ENCODE results near the gene SLC47A2. TPM values are rescaled to one million over a fixed set of nuclear protein-coding genes. Genes with fewer than 3 reads are reported as not detected.

The SLC47A2 gene
- total and polyA plus RNA-seq, 2 donors (not counting 1 experiment from before 2014, with no cell fraction given) = not detected

GRCh38 chr17:19763416-19763815 is 47.0 kb upstream of the SLC47A2 start:
- no peaks in the 10 kb centered on the region for H4K20me1 ChIP-seq (ENCODE audit: control insufficient read depth, extremely low read depth, insufficient read depth, low read length)
- no peak overlapping the region for H3K9ac ChIP-seq (ENCODE audit: insufficient read depth, low read length)
- H3K4me2 ChIP-seq (ENCODE audit: extremely low read depth, insufficient read depth, low read length) = no peak overlapping the region
- TF ChIP-seq CTCF (conservative IDR thresholded peaks at IDR 0.05 in 1 of 2, IDR thresholded peaks at IDR 0.05 in 1 of 2; ENCODE audit: low read depth in 1 of 2, low read length in 2 of 2) (no peak), EZH2 (IDR thresholded peaks at IDR 0.05; ENCODE audit: low read length, missing control alignments) (no peak)
- no peaks in the 10 kb centered on the region for H3K36me3 ChIP-seq (ENCODE audit: control insufficient read depth, insufficient read depth, low read length)
- DNase-seq (ENCODE audit: low read depth in 2 of 2) = no peak
- no peak overlapping the region for H2AFZ ChIP-seq (ENCODE audit: low read length)
- no peaks in the 10 kb centered on the region for H3K9me3 ChIP-seq (ENCODE audit: control insufficient read depth, insufficient read depth, low read depth, low read length)
- H3K27ac ChIP-seq (ENCODE audit: insufficient read depth, low read length) = no peak overlapping the region
- no peaks in the 10 kb centered on the region for H3K4me1 ChIP-seq (ENCODE audit: control insufficient read depth, extremely low read depth, insufficient read depth, low read length)
- peaks cover 2% of the 10 kb centered on the region for H3K27me3 ChIP-seq (ENCODE audit: control insufficient read depth, insufficient read depth, low read length)
- H3K4me3 ChIP-seq (replicated peaks in 1 of 4; ENCODE audit: control extremely low read depth in 1 of 4, insufficient read depth in 1 of 4, low read depth in 3 of 4, low read length in 4 of 4) = no peak overlapping the region
- no peaks in the 10 kb centered on the region for H3K79me2 ChIP-seq (ENCODE audit: control insufficient read depth, insufficient read depth, low read length)

- H2AFZ ChIP-seq (ENCODE audit: low read length) = no peak overlapping the region
- no peak overlapping the region for H3K9ac ChIP-seq (ENCODE audit: insufficient read depth, low read length)
These were observed 46.2 kb upstream of the SLC47A2 start for GRCh38 chr17:19762515-19762961.

GRCh38 chr17:19760746-19761145 is 44.4 kb upstream of the SLC47A2 start:
- H3K36me3 ChIP-seq (ENCODE audit: control insufficient read depth, insufficient read depth, low read length) = no peaks in the 10 kb centered on the region
- no peaks in the 10 kb centered on the region for H4K20me1 ChIP-seq (ENCODE audit: control insufficient read depth, extremely low read depth, insufficient read depth, low read length)
- H3K79me2 ChIP-seq (ENCODE audit: control insufficient read depth, insufficient read depth, low read length) = no peaks in the 10 kb centered on the region
- no peak for DNase-seq (ENCODE audit: low read depth in 2 of 2)
- H3K9ac ChIP-seq (ENCODE audit: insufficient read depth, low read length) = no peak overlapping the region
- no peak overlapping the region for H3K4me3 ChIP-seq (replicated peaks in 1 of 4; ENCODE audit: control extremely low read depth in 1 of 4, insufficient read depth in 1 of 4, low read depth in 3 of 4, low read length in 4 of 4)
- no peaks in the 10 kb centered on the region for H3K4me1 ChIP-seq (ENCODE audit: control insufficient read depth, extremely low read depth, insufficient read depth, low read length)
- H3K27me3 ChIP-seq (ENCODE audit: control insufficient read depth, insufficient read depth, low read length) = peaks cover 2% of the 10 kb centered on the region
- H2AFZ ChIP-seq (ENCODE audit: low read length) = no peak overlapping the region
- no peaks in the 10 kb centered on the region for H3K9me3 ChIP-seq (ENCODE audit: control insufficient read depth, insufficient read depth, low read depth, low read length)
- no peak overlapping the region for H3K4me2 ChIP-seq (ENCODE audit: extremely low read depth, insufficient read depth, low read length)
- H3K27ac ChIP-seq (ENCODE audit: insufficient read depth, low read length) = no peak overlapping the region
- TF ChIP-seq EZH2 (IDR thresholded peaks at IDR 0.05; ENCODE audit: low read length, missing control alignments) (no peak), CTCF (conservative IDR thresholded peaks at IDR 0.05 in 1 of 2, IDR thresholded peaks at IDR 0.05 in 1 of 2; ENCODE audit: low read depth in 1 of 2, low read length in 2 of 2) (no peak)

More at GRCh38 chr17:19762515-19762961, 46.2 kb upstream of the SLC47A2 start:
- H3K4me3 ChIP-seq (replicated peaks in 1 of 4; ENCODE audit: control extremely low read depth in 1 of 4, insufficient read depth in 1 of 4, low read depth in 3 of 4, low read length in 4 of 4) = no peak overlapping the region
- H3K27me3 ChIP-seq (ENCODE audit: control insufficient read depth, insufficient read depth, low read length) = peaks cover 2% of the 10 kb centered on the region
- H3K36me3 ChIP-seq (ENCODE audit: control insufficient read depth, insufficient read depth, low read length) = no peaks in the 10 kb centered on the region
- H3K4me2 ChIP-seq (ENCODE audit: extremely low read depth, insufficient read depth, low read length) = no peak overlapping the region
- no peak overlapping the region for H3K27ac ChIP-seq (ENCODE audit: insufficient read depth, low read length)
- no peaks in the 10 kb centered on the region for H4K20me1 ChIP-seq (ENCODE audit: control insufficient read depth, extremely low read depth, insufficient read depth, low read length)
- no peaks in the 10 kb centered on the region for H3K9me3 ChIP-seq (ENCODE audit: control insufficient read depth, insufficient read depth, low read depth, low read length)
- no peaks in the 10 kb centered on the region for H3K4me1 ChIP-seq (ENCODE audit: control insufficient read depth, extremely low read depth, insufficient read depth, low read length)
- TF ChIP-seq EZH2 (IDR thresholded peaks at IDR 0.05; ENCODE audit: low read length, missing control alignments) (no peak), CTCF (conservative IDR thresholded peaks at IDR 0.05 in 1 of 2, IDR thresholded peaks at IDR 0.05 in 1 of 2; ENCODE audit: low read depth in 1 of 2, low read length in 2 of 2) (peak; percentile 73 to 77)
- no peaks in the 10 kb centered on the region for H3K79me2 ChIP-seq (ENCODE audit: control insufficient read depth, insufficient read depth, low read length)
- peak; percentile 44 to 54 for DNase-seq (ENCODE audit: low read depth in 2 of 2)
